GM19324 (cell line): ENCODE measurements around the gene ABCA5.

Experiments used
- ATAC-seq: cut with Tn5 transposase; IDR thresholded peaks from one replicate; pipeline ENCODE4 v1.9.1; 2021; ENCODE audit warnings: mild to moderate bottlenecking, moderate library complexity; ENCODE audit not compliant: unreplicated experiment, low FRiP score

ABCA5 gene

GRCh38 chr17:69327060-69327831, at the start of gene ABCA5:
Gene ABCA5, minus strand, starts transcription at chr17:69327133. Its CDS starts 12,718 bp downstream, at chr17:69314415.
- ATAC-seq: peak; percentile 98

DNA sequence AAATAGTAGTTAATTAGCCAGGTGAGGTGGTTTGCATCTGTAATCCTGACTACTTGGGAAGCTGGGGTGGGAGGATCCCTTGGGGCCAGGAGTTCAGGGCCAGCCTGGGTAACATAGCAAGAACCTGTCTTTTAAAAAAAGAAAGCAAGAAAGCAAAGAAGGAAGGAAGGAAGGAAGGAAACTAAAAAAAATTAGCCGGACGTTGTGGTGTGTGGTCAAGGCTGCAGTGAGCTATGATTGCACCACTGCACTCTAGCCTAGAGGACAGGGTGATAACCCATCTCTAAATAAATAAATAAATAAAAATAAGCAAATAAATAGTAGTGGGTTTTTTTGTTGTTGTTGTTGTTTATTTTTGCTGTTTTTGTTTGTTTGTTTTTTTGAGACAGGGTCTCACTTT, 48.3 kb upstream of the ABCA5 start:
- ATAC-seq: no peak

- no peak for ATAC-seq
These were observed 46.1 kb upstream of the ABCA5 start for GRCh38 chr17:69373069-69373468.

DNA sequence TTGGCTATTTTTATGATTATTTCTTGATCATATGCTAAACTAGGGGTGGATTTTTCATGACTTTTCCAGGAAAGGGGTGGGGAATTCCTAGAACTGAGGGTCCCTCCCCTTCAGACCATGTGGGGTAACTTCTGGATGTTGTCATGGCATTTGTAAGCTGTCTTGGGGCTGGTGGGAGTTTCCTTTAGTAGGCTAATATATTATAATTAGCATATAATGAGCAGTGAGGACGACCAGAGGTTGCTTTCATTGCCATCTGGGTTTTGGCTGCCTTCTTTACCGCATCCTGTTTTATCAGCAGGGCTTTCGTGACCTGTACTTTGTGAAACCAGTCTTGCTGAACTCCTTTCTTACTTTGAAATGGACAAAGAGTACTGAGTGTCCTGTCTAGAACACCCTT, 40.4 kb upstream of the ABCA5 start:
- peak; percentile 59 for ATAC-seq

DNA sequence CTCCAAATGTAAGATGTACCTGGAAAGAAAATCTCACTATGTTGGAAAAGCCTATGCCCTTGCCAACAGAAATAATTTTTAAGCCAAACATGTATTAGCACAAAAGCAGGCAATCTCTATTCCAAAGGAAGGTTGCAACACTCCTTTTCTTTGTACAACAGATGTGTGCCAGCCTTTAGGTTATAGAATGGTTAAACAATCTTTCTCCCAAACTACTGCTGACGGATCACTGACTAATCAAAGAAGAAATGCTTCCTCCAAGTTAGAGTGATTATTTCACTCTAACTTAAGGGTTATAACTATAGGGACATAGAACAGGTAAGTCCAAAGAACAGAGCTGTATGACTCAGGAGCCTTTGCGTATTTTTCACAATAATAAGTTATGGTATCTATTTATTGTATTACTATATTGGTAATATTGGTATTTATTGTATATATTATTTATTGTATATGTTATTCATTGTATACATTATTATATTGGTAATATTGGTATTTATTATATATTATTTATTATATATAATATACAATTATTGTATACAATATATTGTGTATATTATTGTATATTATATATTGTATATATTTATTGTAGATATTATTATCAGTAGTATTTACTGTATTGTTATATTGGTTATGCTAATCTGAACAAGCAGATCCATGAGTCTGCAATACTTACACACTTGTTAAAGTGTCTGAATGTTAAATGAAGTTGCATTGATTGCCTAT, 36.7 kb upstream of the ABCA5 start:
- ATAC-seq: no peak

DNA sequence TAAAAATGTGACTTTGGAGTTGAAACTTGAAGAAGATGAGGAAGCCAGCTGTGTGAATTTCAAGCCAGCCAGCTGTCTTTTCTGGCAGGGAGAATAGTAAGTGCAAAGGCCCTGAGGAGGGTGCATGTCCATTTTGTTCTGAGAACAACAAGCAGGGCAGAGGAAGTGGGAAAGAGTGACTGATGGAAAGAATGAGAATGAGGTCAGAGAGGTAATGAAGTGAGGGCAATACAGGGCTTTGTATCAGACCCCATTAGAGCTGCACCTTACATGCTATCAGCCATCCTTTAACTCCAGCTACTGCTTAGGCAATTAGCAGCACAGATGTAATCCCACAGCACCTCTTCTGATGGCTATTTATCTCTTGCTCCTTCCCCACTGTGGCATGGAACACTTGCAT, 34.2 kb upstream of the ABCA5 start:
- ATAC-seq: no peak

- no peak for ATAC-seq
These were observed 32.0 kb upstream of the ABCA5 start for GRCh38 chr17:69358688-69359596.

DNA sequence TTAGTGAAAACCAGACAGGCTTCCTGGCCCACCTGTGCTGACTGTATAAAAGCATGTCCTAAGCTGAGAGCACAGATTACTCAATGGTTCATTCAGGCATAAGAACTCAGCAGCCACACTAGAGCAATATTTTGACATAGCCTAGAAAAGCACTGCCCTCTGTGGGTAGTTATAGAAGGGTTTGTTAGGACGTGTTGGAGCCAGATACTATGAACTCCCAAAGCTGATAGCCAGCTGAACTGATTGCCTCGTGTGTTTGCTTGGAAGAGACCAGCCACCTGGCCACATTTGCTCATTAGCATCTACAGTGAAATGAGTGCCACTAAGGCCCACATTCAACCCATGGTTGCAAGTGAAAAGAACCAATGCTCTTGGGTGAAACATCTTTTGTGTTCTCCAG, 30.8 kb upstream of the ABCA5 start:
- no peak for ATAC-seq

GRCh38 chr17:69356625-69357024, 29.7 kb upstream of the ABCA5 start:
- no peak for ATAC-seq

DNA sequence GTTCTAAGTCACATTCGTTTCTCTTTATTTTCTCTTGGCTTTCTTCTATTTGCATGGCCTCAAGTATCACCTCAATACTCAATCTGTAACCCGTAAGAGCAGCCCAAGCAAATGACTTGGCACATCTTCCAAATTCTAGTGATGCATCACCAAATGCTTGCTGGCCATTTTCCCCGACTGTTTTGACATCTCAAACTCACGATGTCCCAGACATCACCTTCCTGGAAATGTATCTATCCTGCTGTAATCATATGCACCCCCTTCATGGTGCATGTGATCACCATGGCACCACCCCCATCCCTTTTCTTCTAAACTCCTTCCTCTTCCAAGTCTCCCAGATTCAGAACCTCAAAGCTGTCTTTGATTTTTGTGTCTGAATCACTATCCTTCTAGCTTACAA, 24.0 kb upstream of the ABCA5 start:
- ATAC-seq: no peak

- no peak for ATAC-seq
These were observed 21.5 kb upstream of the ABCA5 start for GRCh38 chr17:69348429-69348828.

DNA sequence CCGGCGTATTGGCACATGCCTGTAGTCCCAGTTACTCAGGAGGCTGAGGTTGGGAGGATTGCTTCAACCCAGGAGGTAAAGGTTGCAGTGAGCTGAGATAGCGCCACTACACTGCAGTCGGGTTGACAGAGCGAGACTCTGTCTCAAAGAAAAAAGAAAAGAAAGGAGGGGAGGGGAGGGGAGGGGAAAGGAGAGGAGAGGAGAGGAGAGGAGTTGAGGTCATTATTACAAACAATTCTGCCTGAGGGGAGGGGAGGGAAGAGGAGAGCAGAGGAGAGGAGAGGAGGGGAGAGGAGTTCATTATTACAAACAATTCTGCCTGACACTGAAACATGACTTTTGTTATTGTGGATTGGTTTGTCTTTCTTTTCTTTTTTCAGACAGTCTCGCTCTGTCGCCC, 19.8 kb upstream of the ABCA5 start:
- ATAC-seq: no peak

GRCh38 chr17:69344939-69345338, 18.0 kb upstream of the ABCA5 start:
- no peak for ATAC-seq

DNA sequence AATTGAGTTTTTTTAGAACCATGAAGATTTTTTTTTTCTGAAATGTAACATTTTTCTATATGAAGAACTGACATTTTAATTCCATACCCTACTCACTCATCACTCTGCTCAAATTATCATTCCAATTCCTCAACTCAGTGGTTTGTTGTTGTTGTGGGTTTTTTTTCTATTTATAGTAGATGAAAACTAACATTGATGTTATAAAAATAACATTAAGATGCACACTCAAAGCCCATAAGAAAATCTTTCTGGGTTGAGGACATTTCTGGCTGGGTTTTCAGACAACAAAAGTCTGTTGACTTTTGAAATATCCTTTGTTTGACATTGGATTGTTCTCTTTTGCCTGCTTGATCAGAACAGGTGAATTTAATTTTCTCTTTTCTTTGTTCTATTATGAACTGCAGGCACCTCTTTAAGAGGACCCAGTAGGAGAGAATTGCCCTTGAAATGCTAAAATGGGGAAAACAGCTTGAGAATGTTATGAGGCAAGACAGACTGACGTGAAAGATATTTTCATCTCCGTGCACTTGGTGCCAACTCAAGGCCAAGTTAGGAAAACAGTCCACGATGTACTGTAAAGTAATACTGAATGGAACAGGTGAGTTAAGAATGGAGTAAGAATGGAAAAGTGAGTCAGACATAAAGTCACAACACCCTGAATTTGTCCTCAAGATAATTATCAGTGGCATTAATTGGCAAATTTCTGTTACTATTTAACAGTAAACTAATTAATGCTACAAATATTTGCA, 16.1 kb upstream of the ABCA5 start:
- ATAC-seq: no peak

GRCh38 chr17:69339937-69340336, 13.0 kb upstream of the ABCA5 start:
- ATAC-seq: no peak

- ATAC-seq: no peak
These were observed 10.1 kb upstream of the ABCA5 start for GRCh38 chr17:69336996-69337395.

GRCh38 chr17:69336580-69336979, 9.6 kb upstream of the ABCA5 start:
- ATAC-seq: no peak

- no peak for ATAC-seq
These were observed 8.1 kb upstream of the ABCA5 start for GRCh38 chr17:69335058-69335457.

DNA sequence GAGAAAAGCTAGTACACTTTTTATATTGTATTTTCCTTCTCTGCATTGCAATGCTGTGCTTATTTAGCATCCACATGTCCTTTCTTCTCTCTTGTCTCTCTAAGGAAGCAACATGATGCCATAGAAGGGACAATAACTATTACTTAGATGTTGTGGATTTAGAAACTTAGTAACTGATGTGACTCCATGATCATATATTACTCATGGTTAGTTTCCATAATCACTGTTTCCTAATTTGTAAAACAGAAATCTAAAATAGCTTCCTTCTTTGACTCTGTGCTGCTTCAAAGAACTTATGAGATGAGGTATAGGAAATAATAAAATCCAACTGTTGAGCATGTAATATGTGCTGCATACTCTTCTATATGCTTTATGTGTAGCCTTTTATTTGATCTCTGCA, 6.6 kb upstream of the ABCA5 start:
- no peak for ATAC-seq

GRCh38 chr17:69331756-69332155, 4.8 kb upstream of the ABCA5 start:
- no peak for ATAC-seq
